SK-N-SH treated with all-trans-retinoic acid at 6 μM for 48 hours (cell line): ENCODE measurements around the gene PI16.

Experiments used
- BACH2 ChIP-seq: fragments of 250-450 bp; sonication (Bioruptor Pico); IDR thresholded peaks from 2 replicates; pipeline ENCODE4 v1.9.0; 2021; ENCODE audit warnings: mild to moderate bottlenecking, borderline replicate concordance
- OSR1 ChIP-seq: fragments of 250-450 bp; sonication (Bioruptor Pico); IDR thresholded peaks from 2 replicates; pipeline ENCODE4 v1.8.0; 2022; ENCODE audit warnings: moderate library complexity, mild to moderate bottlenecking, inconsistent platforms
- PPARA ChIP-seq: fragments of 250-450 bp; sonication (Bioruptor Pico); IDR thresholded peaks from 2 replicates; pipeline ENCODE4 v1.5.0; 2020; ENCODE audit warnings: mild to moderate bottlenecking, borderline replicate concordance
- ZFP3 ChIP-seq: fragments of 250-450 bp; sonication (Bioruptor Pico); IDR thresholded peaks from 2 replicates; pipeline ENCODE4 v1.5.0; 2020; ENCODE audit warnings: mild to moderate bottlenecking, moderate library complexity
- ZFP30 ChIP-seq: fragments of 450-650 bp; formaldehyde crosslinking; IDR thresholded peaks from 2 replicates; pipeline ENCODE4 v1.5.0; 2022; ENCODE audit warnings: mild to moderate bottlenecking, moderate library complexity
- ZNF565 ChIP-seq: fragments of 450-650 bp; formaldehyde crosslinking; conservative IDR thresholded peaks from 2 replicates; pipeline ENCODE4 v1.5.0; 2020; ENCODE audit warnings: low read depth, mild to moderate bottlenecking, moderate library complexity
- ZNF70 ChIP-seq: fragments of 450-650 bp; formaldehyde crosslinking; IDR thresholded peaks from 2 replicates; pipeline ENCODE4 v1.5.0; 2020; ENCODE audit warnings: mild to moderate bottlenecking, moderate library complexity
- TF ChIP-seq, protein P1 (sequence below): fragments of 250-450 bp; sonication (Bioruptor Pico); IDR thresholded peaks from 2 replicates; pipeline ENCODE4 v1.8.0; 2020; ENCODE audit warnings: mild to moderate bottlenecking, moderate library complexity, borderline replicate concordance

DNA sequence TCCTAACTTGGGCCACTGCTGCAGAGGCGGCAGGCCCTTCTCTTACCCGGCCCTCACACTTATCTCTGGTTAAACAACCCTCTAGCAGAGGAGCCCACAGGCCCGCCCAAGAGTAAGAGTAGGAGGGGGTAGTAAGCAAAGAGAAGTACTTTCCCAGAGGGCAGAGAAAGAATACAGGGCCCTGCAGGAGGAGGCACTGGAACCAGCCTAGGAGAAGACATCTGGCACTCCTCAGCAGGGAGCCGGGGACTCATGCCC is 21.4 kb downstream of the PI16 start:
- TF ChIP-seq, protein P1, sequence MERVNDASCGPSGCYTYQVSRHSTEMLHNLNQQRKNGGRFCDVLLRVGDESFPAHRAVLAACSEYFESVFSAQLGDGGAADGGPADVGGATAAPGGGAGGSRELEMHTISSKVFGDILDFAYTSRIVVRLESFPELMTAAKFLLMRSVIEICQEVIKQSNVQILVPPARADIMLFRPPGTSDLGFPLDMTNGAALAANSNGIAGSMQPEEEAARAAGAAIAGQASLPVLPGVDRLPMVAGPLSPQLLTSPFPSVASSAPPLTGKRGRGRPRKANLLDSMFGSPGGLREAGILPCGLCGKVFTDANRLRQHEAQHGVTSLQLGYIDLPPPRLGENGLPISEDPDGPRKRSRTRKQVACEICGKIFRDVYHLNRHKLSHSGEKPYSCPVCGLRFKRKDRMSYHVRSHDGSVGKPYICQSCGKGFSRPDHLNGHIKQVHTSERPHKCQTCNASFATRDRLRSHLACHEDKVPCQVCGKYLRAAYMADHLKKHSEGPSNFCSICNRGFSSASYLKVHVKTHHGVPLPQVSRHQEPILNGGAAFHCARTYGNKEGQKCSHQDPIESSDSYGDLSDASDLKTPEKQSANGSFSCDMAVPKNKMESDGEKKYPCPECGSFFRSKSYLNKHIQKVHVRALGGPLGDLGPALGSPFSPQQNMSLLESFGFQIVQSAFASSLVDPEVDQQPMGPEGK (CRISPR knock-in tag): no peak
- TF ChIP-seq ZNF565 (CRISPR knock-in tag) (no peak), ZFP30 (CRISPR knock-in tag) (no peak), OSR1 (CRISPR knock-in tag) (no peak), ZFP3 (no peak), ZNF70 (no peak), BACH2 (no peak), PPARA (CRISPR knock-in tag) (no peak)
